ENCODE measurements around the gene COL21A1.

COL21A1 gene

DNA sequence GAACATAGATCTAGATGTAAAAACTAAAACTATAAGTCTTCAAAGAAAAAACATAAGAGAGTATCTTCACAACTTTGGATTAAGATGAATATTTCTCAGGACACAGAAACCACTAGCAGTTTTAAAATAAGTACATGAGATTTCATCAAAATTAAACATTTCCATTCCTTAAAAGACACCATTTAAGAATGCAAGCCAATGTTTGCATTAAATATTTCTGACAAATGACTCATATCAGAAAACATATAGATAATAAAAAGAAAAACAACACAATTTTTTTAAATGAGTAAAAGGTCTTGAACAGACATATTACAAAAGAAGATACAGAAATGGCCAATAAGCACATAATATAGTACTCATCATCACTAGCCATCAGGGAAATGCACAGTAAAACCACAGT is 59.7 kb downstream of the COL21A1 start:
- DNase-seq (ENCODE audit: low read depth in 2 of 2): no peak

DNA sequence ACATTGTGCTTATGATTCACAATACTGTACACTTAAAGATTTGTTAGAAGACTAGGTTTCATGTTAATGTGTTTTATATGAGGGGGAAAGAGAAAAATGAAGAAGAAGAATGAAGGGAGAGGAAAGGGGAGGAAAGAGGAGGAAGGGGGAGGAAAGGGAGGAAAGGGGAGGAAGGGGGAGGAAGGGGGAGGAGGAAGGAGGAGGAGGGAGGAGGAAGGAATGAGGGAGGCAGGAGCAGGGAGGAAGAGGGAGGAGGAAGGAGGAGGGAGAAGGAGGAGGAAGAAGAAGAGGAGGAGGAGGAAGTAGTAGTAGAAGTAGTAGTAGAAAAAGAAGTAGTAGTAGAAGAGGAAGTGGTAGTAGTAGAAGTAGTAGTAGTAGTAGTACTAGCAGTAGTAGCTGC is 70.6 kb downstream of the COL21A1 start:
- DNase-seq (ENCODE audit: low read depth in 2 of 2): no peak

DNA sequence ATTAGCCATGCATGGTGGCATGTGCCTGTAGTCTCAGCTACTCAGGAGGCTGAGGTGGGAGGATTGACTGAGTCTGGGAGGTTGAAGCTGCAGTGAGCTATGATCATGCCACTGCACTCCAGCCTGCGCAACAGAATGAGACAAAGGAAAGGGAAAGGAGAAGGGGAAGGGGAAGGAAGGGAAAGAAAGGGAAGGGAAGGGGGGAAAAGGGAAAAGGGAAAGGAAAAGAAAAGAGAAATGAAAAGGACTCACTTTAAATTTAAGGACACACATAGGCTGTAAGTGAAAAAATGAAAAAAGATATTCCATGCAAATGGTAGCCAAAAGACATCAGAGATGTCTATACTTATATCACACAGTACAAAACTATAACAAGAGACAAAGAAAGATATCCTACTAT is 74.2 kb downstream of the COL21A1 start:
- DNase-seq (ENCODE audit: low read depth in 2 of 2): no peak

DNA sequence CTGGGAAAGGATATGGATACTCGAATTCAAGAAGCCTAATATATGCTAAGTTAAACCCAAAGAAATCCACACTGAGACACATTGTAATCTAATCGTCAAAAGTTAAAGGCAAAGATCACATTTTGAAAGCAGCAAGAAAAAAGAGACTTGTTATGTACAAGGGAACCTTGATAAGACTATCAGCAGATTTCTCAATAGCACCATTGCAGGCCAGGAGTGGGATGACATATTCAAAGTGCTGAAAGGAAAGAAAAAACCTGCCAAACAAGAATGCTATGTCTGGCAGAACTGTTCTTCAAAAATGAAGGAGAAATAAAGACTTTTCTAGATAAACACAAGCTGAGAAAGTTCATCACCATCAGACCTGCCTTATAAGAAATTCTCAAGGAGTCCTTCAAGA is 75.2 kb downstream of the COL21A1 start:
- DNase-seq (ENCODE audit: low read depth in 2 of 2): no peak

DNA sequence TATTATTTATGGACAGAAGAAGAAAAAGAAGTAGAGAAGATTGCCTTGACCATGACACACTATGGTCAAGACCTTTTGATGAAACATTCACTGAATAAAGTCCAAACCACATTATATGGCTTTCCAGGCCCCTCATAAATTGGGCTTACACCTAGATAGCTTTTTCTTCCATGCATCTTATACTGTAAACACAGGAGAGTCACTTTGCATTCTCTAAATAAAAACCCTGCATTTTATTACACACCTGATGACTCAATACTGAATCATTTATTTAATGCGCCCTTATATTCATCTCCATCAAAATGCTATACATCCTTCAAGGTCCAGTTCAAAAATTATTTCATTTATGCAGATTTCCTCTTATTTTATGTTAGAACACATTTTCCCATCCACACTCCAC is 78.0 kb downstream of the COL21A1 start:
- no peak for DNase-seq (ENCODE audit: low read depth in 2 of 2)

DNA sequence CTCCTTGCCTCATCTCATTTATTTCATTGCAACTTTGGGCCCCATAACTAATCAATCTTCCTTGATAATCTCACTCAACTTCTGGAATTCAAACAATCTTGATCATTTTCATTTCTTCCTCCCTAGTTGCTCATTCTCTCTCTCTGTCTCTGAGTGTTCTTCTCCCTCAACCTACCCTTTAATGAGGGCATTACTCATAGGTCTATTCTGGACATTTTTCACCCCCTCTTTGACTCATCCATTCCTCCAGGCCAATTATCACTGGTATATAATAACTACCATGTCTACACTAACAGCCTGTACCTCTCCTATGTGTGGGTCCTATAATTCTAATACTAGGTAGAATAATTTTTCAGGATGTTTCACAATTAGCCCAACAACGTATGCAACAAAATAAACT is 78.8 kb downstream of the COL21A1 start:
- DNase-seq (ENCODE audit: low read depth in 2 of 2): no peak

DNA sequence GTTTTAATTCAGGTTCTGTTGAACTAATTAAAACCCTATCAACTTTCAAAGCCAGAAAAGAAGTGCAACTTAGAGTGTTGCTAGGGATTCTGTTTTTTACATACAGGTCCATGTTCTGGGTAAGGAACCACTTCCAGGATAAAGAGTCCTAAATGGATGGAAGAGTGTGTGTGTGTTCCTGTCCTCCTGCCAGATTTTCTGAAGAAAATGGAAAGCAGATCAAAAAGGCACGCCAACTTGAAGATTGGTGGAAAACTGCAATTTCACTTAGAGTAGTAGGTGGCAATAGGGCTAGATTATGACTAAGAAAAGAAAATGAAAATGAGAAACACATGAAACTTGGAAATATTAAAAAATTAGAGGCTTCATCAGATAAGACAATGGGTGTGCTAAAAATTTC is 85.3 kb downstream of the COL21A1 start:
- no peak for DNase-seq (ENCODE audit: low read depth in 2 of 2)

DNA sequence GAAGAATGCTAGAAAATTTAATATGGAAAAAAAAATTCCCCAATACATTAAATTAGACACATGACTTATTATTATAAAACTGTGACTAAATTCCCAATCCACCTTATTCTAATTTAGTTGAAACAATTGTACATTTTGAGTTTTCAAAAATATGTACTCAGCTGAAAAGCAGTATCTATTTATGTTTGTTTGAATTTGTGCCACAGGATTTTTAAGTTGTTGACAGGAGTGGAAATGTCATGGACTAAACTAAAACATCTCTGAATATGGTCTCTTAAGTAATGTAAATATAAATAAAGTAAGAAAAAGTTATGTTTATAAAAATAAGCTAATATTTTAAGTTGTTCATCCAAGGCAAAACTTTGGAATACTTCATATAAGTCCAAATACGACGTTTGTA is 86.9 kb downstream of the COL21A1 start:
- DNase-seq (ENCODE audit: low read depth in 2 of 2): no peak

DNA sequence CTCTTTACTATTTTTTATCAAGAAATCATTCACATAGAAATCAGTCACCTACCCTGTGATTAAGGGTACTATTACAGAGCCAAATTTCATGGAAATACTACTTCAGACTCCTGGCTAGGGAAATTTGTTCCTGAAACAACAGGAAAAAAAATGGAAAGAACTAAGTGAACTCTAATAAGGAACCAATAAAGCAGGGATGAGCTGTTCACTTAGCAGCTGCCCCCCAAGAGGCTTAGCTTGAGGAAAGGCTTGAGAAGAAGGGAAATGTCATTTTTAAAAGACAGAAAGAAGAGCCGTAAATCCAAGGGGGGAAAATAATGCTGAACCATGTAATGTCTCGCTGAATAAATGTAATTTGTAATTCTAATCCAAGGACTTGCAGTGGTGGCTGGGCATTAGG is 88.8 kb downstream of the COL21A1 start:
- DNase-seq (ENCODE audit: low read depth in 2 of 2): no peak

DNA sequence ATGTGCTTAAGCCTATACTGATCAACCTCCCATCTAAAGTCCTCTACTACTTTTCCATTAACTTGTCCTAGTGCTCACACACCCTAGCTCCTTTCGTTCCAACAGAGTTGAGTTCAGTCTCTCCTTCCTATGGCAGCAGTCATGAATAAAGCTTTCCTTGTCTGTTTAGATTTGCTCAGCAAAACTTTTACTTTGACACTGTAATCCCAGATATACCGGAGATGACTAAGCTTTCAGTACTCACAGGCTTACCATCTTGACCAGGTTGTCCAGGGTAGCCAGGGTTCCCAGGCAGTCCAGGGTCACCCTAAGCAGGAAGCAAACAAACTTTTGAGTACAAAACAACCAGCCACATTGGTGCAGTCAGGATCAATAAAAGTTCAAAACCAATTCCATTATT is 90.7 kb downstream of the COL21A1 start:
- DNase-seq (ENCODE audit: low read depth in 2 of 2): no peak

DNA sequence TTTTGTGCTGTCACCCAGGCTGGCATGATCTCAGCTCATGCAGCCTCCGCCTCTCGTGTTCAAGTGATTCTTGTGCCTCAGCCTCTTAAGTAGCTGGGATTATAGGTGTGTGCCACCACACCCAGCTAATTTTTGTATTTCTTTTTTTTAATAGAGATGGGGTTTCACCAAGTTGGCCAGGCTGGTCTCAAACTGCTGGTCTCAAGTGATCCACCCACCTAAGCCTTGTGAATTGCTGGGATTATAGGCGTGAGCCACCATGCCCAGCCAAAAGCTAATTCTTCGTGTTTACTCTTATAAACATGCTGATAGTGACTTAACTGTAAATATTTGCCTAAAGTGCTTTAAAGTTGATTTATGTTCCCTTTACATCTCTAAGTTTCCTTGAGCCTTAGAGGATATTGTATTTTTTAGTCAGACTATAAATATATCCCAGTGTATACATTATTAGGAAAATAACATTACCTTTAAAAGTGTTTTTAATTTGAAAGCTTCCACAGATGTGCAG is 91.7 kb downstream of the COL21A1 start:
- DNase-seq (ENCODE audit: low read depth in 2 of 2): no peak

DNA sequence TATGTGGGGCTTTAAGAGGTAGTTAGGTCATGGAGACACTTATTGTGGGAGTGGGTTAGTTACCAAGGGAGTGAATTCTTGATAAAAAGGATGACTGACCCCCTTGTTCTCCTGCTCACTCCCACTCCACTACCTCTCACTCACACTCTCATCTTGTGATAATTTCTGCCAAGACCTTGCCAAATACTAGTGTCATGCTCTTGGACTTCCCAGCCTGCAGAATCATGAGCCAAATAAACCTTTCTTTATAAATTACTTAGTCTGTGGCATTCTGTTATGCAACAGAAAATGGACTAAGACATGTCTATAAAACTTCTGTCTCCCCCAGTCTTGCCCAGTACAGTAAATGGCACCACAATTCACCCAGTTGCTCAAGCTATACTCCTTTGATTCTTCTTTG is 93.3 kb downstream of the COL21A1 start:
- no peak for DNase-seq (ENCODE audit: low read depth in 2 of 2)

DNA sequence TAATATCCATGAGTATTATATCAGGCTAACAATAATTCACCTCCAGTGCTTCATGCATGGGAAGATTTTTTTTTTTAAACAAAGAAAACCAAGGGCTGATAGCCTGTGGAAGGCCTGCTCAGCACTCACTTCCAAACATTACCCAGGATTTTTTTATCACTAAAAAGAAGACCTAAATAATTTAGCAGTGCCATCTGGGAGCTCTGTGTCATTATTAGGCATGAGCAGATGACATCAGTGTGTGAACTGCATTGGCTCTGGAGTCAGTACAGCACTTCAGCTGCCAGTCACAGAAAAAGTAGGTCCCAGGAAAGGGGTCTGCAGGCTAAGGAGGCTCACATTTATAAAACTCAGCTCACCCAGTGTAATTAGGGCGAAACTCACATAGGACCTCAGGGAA is 94.8 kb downstream of the COL21A1 start:
- DNase-seq (ENCODE audit: low read depth in 2 of 2): no peak

DNA sequence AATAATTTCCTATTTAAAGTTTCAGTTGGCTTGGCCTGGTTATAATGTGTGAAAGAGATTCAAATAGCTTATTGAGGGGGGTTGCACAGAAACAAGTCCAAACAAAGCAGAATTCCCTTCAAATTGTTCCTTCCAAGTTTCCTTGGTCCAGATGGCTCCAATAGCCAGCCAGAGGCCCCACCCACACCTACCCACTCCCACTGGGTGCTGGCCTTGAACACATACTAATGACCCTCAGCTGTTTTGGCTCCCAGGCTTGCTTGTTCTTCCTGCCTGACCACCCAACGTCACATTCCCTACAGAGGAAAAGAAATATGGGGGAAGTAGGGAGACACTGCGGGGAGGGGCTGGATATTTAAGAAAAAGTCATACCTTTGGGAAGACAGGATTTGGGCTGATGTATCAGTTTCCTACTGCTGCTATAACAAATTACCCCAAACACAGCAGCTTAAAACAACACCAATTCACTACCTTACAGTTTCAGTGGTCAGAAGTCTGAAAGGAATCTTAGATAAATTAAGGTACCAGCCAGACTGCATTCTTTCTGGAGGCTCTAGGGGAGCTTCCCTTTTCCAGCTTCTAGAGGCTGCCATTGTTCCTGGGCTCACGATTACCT is 95.7 kb downstream of the COL21A1 start:
- DNase-seq (ENCODE audit: low read depth in 2 of 2): no peak

DNA sequence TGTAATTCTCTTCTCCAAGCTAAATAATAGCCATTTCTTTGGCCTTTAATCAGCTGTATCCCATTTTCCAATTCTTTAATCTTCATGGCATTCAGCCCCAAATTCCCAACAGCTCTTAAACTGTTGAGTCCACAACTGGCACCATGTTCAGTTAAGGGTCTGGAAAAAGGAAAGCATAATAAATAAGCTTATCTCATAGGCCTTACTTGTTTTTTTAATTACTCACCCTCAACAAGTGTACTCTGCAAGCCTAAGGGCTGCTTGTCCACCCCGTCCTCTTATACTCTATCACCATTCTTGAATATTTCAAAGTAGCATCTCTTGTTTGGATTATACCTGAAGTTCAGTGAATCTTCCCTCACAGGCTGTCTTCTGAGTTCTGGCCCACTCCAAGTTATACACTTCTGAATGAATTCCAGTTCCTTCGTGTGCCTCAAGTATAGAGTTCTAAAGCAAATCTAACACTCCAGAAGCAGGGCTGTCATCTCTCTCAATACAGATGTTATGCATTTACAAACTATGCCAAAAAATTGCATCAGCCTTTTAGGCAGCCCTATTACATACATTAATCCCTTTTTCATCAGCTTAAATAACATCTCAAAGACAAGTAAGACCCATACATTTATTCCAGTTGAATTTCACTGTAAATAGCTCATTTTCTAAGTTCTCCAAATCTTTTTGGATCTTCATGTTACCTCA is 98.7 kb downstream of the COL21A1 start:
- no peak for DNase-seq (ENCODE audit: low read depth in 2 of 2)

DNA sequence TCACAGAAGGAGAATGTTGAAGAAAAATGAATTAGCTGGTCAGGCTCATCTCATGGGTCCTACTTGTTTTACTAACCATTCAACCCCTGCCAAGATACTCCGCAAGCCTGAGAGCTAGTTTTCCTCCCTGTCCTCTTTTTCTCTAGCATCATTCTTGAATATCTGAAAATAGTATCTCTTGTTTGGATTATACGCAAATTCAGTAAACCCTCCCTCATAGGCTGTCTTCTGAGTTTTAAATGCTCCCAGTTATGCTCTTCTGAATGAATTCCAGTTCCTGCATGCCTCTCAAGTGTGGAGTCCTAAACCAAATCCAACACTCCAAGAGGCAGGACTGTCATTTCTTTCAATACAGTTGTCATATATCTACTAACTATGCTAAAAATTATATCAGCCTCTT is 99.6 kb downstream of the COL21A1 start:
- DNase-seq (ENCODE audit: low read depth in 2 of 2): no peak

DNA sequence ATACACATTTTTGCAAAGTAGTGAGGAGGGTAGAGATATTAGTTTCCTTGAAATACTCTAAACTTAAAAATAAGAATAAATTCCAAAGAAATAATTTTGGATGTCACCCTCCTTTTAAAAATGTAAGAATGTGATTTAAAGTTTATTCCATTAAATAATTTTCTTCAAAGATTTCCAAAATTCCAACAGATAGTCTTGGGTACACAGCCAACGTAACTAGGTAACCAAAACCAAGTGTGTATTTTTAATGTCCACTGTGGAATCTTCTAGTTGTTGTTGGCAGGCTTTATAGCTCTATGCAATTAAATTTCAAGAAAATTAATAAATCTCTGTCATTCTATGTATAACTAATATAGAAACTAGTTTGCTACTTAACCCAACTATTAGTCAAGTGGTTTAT is 101.3 kb downstream of the COL21A1 start:
- no peak for DNase-seq (ENCODE audit: low read depth in 2 of 2)

DNA sequence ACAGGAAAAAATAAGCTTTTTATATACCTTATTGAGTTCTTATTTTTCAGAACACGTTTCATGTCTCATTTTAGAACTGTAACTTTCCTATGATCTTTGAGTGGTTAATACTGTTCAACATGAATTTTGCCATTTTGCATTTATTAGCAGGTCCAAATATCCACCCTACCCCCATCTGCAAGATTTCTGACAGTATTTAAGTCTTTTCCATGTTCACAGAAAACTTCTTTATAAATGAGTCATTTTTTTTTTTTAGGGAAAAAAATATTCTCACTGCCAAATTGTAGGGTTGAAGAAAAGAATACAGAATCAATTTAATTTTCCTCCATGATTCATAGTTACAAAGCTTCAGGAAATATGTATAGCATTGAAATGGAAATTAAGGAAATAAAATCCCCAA is 101.8 kb downstream of the COL21A1 start:
- DNase-seq (ENCODE audit: low read depth in 2 of 2): no peak

DNA sequence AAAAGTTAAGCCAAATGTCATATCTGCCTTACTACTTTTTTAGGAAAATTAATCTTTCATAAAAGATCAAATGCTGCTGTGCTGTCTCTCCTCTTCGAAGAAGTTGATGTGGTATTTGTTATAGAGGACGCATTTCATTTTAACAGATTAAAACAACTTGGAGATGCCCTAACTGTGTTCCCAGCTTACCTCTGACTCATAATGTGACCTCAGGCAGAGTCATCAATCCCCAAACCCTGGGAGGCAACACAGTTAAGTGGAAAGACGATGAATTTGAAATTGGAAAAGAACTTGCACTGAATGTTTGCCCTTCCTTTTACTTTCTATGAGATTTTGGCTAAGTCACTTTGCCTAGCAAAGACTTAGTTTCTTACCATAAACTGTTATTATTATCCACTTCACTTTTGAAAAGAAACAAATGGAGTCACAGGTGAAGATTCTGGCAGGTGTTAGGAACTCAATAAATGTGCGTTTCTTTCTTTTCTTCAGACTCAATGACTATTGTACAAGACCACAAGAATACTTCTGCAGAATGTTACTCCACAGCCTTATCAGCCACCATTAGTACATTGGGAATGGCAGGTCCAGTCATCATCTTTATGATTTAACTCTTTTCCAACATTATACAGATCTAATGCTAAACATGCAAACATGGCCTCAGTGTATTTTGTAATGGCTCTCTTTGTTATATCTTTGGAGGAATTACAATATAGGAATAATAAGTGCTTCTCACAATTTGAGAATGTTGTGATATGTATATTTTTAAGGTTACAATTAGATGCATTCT is 102.6 kb downstream of the COL21A1 start:
- DNase-seq (ENCODE audit: low read depth in 2 of 2): no peak

DNA sequence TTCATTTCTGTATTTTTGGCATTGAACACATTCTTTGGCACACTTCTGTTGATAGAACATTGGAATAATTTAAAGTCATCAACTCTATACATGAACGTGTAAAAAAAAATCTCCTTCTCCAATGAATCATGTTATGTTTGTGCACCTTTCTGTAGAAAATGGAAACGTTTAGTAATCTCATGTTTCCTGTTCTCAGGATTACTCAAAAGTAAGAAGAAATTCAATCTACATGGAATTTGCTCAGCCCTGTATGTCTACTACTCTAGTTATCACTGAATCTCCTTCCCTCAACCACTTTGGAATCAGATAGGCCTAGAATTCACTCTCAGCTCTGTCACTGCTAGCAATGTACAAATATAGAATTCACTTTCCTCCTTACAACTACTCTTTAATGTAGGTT is 103.6 kb downstream of the COL21A1 start:
- no peak for DNase-seq (ENCODE audit: low read depth in 2 of 2)

DNA sequence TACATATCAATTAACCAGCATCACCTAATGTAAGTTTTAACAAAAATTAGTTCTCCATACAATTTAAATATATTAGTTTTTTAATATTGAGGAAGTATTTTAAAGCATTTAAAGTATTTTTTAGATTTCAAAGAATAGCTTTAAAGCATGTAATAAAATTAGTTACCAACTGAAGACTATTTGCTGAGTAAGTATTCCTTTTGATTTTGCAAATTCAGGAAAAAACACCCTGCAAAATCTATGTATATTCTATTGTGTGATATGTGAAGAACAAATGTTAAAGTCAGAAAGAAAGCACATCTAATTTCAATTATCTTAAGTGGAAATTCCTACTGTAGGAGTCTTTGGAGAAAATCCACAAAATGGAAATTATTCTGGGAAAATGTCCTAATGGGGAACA is 107.3 kb downstream of the COL21A1 start:
- DNase-seq (ENCODE audit: low read depth in 2 of 2): no peak

DNA sequence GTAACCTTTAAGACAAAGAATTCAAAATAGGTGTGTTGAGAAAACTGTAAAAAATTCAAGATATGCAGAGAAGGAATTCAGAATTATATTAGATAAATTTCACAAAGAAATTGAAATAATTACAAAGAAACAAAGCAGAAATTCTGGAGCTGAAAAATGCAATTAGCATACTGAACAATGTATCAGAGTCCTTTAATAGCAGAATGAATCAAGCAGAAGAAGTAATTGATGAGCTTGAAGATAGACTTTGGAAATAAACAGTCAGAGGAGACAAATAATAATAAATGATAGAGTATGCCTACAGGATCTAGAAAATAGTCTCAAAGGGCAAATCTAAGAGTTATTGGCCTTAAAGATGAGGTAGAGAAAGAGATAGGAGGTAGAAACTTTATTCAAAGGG is 131.7 kb downstream of the COL21A1 start:
- DNase-seq (ENCODE audit: low read depth in 2 of 2): no peak

DNA sequence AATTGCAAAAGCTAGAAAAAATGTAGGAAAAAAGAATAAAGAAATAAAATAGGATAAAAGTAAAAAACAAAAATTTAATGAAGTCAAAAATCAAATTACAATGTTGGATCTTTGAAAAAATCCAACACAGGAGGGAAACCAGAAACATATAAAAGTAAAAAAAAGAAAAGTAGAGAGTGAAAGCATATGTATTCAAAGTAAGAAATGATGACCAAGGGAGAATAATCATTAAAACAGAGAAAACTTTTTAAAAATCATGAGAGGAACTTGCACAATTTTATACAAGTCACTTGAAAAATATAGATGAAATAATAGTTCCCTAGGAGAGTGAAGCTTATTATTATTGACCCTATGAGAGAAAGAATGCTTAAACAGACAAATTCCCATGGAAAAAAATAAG is 138.2 kb downstream of the COL21A1 start:
- no peak for DNase-seq (ENCODE audit: low read depth in 2 of 2)
